Measurements from ENCODE around the gene NCMAP.
"Not testable (repeated sequence)": the region's sequence is repeated elsewhere in the genome, so short reads cannot be mapped to it uniquely, and the experiment has no call there.

DNA sequence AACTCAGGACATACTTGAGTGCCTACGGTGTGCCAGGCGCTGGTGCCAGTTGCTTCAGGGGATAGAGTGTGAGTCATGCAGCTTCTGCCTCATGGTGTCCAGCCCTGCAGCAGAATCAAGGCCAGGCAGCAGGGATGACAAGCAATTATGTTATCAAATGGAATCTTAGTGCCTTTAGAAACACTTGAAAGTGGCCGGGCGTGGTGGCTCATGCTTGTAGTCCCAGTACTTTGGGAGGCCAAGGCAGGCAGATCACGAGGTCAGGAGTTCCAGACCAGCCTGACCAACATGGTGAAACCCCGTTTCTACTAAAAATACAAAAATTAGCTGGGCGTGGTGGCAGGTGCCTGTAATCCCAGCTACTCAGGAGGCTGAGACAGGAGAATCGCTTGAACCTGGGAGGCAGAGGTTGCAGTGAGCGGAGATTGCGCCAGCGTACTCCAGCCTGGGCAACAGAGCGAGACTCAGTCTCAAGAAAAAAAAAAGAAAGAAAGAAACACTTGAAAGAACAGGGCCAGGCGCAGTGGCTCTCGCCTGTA, 40.1 kb upstream of the NCMAP start:
- not testable (repeated sequence) for TF ChIP-seq CTCF, EZH2 (IDR thresholded peaks at IDR 0.05)
